ENCODE results near the gene QPRT. TPM values are rescaled to one million over a fixed set of nuclear protein-coding genes. Genes with fewer than 3 reads are reported as not detected.

QPRT gene
- polyA plus RNA-seq, 3 donors = 2.1 to 4.7 (median 3.9) TPM

DNA sequence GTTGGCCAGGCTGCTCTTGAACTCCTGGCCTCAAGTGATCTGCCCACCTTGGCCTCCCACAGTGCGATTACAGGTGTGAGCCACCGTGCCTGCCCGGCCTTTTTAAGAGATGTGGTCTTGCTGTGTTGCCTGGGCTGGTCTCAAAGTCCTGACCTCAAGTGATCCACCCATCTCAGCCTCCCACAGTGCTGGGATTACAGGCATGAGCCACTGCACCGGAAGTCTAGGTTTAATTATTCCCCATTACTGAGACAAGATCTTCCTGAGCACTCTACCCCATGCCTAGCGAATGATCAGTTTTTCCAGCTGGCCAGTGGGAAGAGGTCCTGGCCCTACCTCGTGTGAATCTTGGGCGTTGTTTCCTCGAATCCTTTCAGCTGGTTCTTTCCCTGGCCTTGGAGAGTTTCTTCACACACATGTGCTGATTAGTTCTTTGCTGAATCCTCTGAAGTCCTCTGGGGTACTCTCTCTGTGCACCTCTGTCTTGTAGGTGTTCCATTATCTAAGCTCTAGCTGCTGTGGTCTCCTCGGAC lies 47.9 kb downstream of the QPRT start:
- no peaks in the 10 kb centered on the region for H3K79me2 ChIP-seq (ENCODE audit: insufficient read depth, low read length)
- no peak overlapping the region for H3K9ac ChIP-seq (ENCODE audit: insufficient read depth, low read length, poor library complexity, severe bottlenecking)
- H3K27ac ChIP-seq (ENCODE audit: low read depth in 1 of 2, low read length in 2 of 2) = no peak overlapping the region
- no peaks in the 10 kb centered on the region for H3K36me3 Mint-ChIP-seq
- peaks cover 0 to 11% (median 8%) of the 10 kb centered on the region in 3 donors for H3K27me3 Mint-ChIP-seq (ENCODE audit: low read depth in 3 of 3)
- no peak overlapping the region for H3K4me2 ChIP-seq (replicated peaks; ENCODE audit: extremely low read depth, low read length, poor library complexity, severe bottlenecking)
- H2AFZ ChIP-seq (ENCODE audit: insufficient read depth, low read depth, low read length, poor library complexity, severe bottlenecking) = no peak overlapping the region
- no peak overlapping the region for H3K4me3 ChIP-seq (replicated peaks in 1 of 3; ENCODE audit: low read depth in 2 of 3, low read length in 3 of 3)
- no peaks in the 10 kb centered on the region for H3K9me3 ChIP-seq (replicated peaks in 1 of 2; ENCODE audit: control insufficient read depth in 1 of 2, insufficient read depth in 1 of 2, low read length in 2 of 2)
- H3K36me3 ChIP-seq (replicated peaks in 1 of 2; ENCODE audit: control insufficient read depth in 1 of 2, insufficient read depth in 2 of 2, low read length in 2 of 2) = no peaks in the 10 kb centered on the region
- peaks cover 0 to 5% of the 10 kb centered on the region in 2 donors for H3K4me1 ChIP-seq (ENCODE audit: control insufficient read depth in 1 of 2, insufficient read depth in 2 of 2, low read length in 2 of 2)
- TF ChIP-seq, protein P1, sequence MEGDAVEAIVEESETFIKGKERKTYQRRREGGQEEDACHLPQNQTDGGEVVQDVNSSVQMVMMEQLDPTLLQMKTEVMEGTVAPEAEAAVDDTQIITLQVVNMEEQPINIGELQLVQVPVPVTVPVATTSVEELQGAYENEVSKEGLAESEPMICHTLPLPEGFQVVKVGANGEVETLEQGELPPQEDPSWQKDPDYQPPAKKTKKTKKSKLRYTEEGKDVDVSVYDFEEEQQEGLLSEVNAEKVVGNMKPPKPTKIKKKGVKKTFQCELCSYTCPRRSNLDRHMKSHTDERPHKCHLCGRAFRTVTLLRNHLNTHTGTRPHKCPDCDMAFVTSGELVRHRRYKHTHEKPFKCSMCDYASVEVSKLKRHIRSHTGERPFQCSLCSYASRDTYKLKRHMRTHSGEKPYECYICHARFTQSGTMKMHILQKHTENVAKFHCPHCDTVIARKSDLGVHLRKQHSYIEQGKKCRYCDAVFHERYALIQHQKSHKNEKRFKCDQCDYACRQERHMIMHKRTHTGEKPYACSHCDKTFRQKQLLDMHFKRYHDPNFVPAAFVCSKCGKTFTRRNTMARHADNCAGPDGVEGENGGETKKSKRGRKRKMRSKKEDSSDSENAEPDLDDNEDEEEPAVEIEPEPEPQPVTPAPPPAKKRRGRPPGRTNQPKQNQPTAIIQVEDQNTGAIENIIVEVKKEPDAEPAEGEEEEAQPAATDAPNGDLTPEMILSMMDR (IDR thresholded peaks at IDR 0.05) = no peak
- H3K4me1 Mint-ChIP-seq = peaks cover 9% of the 10 kb centered on the region
- no peak overlapping the region for H3K4me3 Mint-ChIP-seq
- H3K27ac Mint-ChIP-seq = peak overlapping the region in 1 of 7 donors; percentile 58
- H3K27me3 ChIP-seq (ENCODE audit: control insufficient read depth in 2 of 2, insufficient read depth in 2 of 2, low read length in 2 of 2) = no peaks in the 10 kb centered on the region
- no peak for DNase-seq
- no peaks in the 10 kb centered on the region for H4K20me1 ChIP-seq (ENCODE audit: insufficient read depth, low read length)
- 89% methylated on average over 8 of the region's 9 CpGs for WGBS (ENCODE audit: insufficient coverage)
- intact Hi-C loops (cut with micrococcal nuclease) = loop anchor here in 1 of 2 donors (5.0 kb wide), 1 partner anchor 35 kb away; no protein-coding TSS in a partner anchor
- H3K9me3 Mint-ChIP-seq = peaks cover 0 to 1% (median 0%) of the 10 kb centered on the region in 7 donors

DNA sequence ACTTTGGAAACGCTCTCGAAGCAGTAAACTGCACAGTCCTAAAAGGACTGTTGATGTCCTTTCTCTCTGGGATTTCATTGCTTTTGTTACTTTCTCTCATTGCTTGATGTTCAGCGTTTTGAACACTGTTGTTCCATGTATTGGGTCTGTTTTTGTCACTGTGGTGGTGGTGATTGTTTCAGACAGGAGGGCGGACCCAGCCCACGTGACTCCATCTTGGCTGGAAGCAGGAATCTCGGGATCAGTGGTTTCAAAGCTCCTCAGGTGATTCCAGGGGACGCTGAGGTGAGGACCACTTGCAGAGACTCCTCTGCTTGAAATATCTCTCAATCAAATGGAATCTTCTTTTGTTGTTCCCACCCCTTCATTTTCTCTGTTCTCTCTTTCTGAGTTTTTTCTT lies 48.5 kb downstream of the QPRT start:
- TF ChIP-seq, protein P1 (IDR thresholded peaks at IDR 0.05) = no peak
- WGBS (ENCODE audit: insufficient coverage) = 97% methylated on average over 5 of the region's 7 CpGs
- Histone ChIP-seq H3K4me2 (replicated peaks; ENCODE audit: extremely low read depth, low read length, poor library complexity, severe bottlenecking) (no peak overlapping the region), H3K9me3 (replicated peaks in 1 of 2; ENCODE audit: control insufficient read depth in 1 of 2, insufficient read depth in 1 of 2, low read length in 2 of 2) (no peaks in the 10 kb centered on the region), H3K36me3 (replicated peaks in 1 of 2; ENCODE audit: control insufficient read depth in 1 of 2, insufficient read depth in 2 of 2, low read length in 2 of 2) (no peaks in the 10 kb centered on the region), H3K4me3 (replicated peaks in 1 of 3; ENCODE audit: low read depth in 2 of 3, low read length in 3 of 3) (no peak overlapping the region), H4K20me1 (ENCODE audit: insufficient read depth, low read length) (no peaks in the 10 kb centered on the region), H3K4me1 (ENCODE audit: control insufficient read depth in 1 of 2, insufficient read depth in 2 of 2, low read length in 2 of 2) (peaks cover 0 to 5% of the 10 kb centered on the region in 2 donors), H3K27me3 (ENCODE audit: control insufficient read depth in 2 of 2, insufficient read depth in 2 of 2, low read length in 2 of 2) (no peaks in the 10 kb centered on the region), H2AFZ (ENCODE audit: insufficient read depth, low read depth, low read length, poor library complexity, severe bottlenecking) (no peak overlapping the region), H3K79me2 (ENCODE audit: insufficient read depth, low read length) (no peaks in the 10 kb centered on the region), H3K27ac (ENCODE audit: low read depth in 1 of 2, low read length in 2 of 2) (no peak overlapping the region), H3K9ac (ENCODE audit: insufficient read depth, low read length, poor library complexity, severe bottlenecking) (no peak overlapping the region)
- peaks cover 0 to 3% (median 2%) of the 10 kb centered on the region in 7 donors for H3K9me3 Mint-ChIP-seq
- no peak overlapping the region for H3K4me3 Mint-ChIP-seq
- H3K36me3 Mint-ChIP-seq = no peaks in the 10 kb centered on the region
- intact Hi-C loops (cut with micrococcal nuclease) = loop anchor here in 1 of 2 donors (5.0 kb wide), 1 partner anchor 35 kb away; no protein-coding TSS in a partner anchor
- peaks cover 0 to 9% (median 8%) of the 10 kb centered on the region in 3 donors for H3K27me3 Mint-ChIP-seq (ENCODE audit: low read depth in 3 of 3)
- DNase-seq = no peak
- H3K4me1 Mint-ChIP-seq = peaks cover 11% of the 10 kb centered on the region
- peak overlapping the region in 1 of 7 donors; percentile 14 for H3K27ac Mint-ChIP-seq

All from CD14-positive monocyte (primary cell).